ENCODE measurements around the gene TENM3.

Gene TENM3

GRCh38 chr4:182265881-182266280, 22.7 kb downstream of the TENM3 start:
- no peak for DNase-seq (ENCODE audit: extremely low spot score)
- no peak for TF ChIP-seq CTCF (IDR thresholded peaks at IDR 0.05; ENCODE audit: control extremely low read depth, extremely low read depth, low read depth, missing control alignments)
- ChIA-PET POLR2A (no interaction called here), CTCF (no interaction called here)

- ChIA-PET CTCF (no interaction called here), POLR2A (no interaction called here)
- no peak for DNase-seq (ENCODE audit: extremely low spot score)
- TF ChIP-seq CTCF (IDR thresholded peaks at IDR 0.05; ENCODE audit: control extremely low read depth, extremely low read depth, low read depth, missing control alignments), result no peak
These were observed 23.8 kb downstream of the TENM3 start for GRCh38 chr4:182267048-182267447.

DNA sequence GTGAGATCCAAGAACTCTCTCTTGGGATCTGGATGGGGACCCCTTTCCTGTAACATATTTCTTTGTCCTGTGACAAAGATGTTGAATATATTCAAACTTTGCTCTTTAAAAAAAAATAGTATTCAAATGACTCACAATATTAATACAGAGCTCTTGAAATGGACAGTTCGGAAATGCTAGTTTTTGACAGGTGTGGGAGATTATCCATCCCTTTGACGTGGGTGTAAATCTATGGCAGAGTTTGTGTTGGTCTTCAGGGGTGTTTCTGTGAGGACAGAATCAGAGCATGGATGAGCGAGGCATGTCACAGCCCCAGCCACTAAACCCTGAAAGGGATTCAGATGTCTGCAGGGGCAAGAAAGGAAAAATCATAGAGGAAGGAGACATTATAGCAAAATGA, 25.8 kb downstream of the TENM3 start:
- TF ChIP-seq CTCF (IDR thresholded peaks at IDR 0.05; ENCODE audit: control extremely low read depth, extremely low read depth, low read depth, missing control alignments), result no peak
- ChIA-PET POLR2A (no interaction called here), CTCF (interaction anchor here (1.5 kb wide), 1 partner anchor 9 kb away, joined by 3 read pairs; no protein-coding TSS in a partner anchor)
- no peak for DNase-seq (ENCODE audit: extremely low spot score)

- ChIA-PET CTCF (no interaction called here), POLR2A (no interaction called here)
- no peak for TF ChIP-seq CTCF (IDR thresholded peaks at IDR 0.05; ENCODE audit: control extremely low read depth, extremely low read depth, low read depth, missing control alignments)
These were observed 28.5 kb downstream of the TENM3 start for GRCh38 chr4:182271731-182272130.

DNA sequence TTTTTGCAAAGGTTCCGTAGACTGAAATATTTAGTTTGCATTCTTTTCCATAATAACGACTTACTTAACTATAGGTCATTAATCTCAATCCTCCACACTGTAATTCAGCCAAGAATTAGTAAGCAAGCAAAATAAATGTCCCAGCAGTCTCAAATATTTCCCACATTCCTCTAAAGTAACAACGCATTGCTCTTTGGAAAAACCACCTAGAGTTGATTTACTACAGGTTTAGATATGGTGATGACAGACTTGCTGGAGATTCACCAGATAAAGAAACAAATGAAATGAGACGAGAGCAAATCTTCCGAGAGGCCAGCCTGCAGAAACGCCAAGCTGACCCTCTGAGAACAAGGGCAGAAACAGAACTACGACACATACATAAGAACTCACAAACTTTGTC, 28.9 kb downstream of the TENM3 start:
- CTCF ChIA-PET, result no interaction called here
- no peak for TF ChIP-seq CTCF (IDR thresholded peaks at IDR 0.05; ENCODE audit: control extremely low read depth, extremely low read depth, low read depth, missing control alignments)
- POLR2A ChIA-PET, result no interaction called here
- DNase-seq (ENCODE audit: extremely low spot score), result no peak

More at GRCh38 chr4:182271731-182272130, 28.5 kb downstream of the TENM3 start:
- DNase-seq (ENCODE audit: extremely low spot score), result no peak

GRCh38 chr4:182273191-182273935, 30.2 kb downstream of the TENM3 start:
- DNase-seq (ENCODE audit: extremely low spot score), result no peak
- ChIA-PET POLR2A (no interaction called here), CTCF (interaction anchor here (1.6 kb wide), 1 partner anchor 18 kb away, joined by 3 read pairs; no protein-coding TSS in a partner anchor)
- TF ChIP-seq CTCF (IDR thresholded peaks at IDR 0.05; ENCODE audit: control extremely low read depth, extremely low read depth, low read depth, missing control alignments), result no peak

Measured in GM10248 (cell line).